Measurements from ENCODE around the gene FBXO34. TPM values are rescaled to one million over a fixed set of nuclear protein-coding genes. Genes with fewer than 3 reads are reported as not detected.

FBXO34 gene
- total and polyA plus RNA-seq, 9 of the 15 experiments (the other 6 are each of a cell fraction or from before 2014, with no cell fraction given), result 6.3 to 24.9 (median 16.2) TPM

DNA sequence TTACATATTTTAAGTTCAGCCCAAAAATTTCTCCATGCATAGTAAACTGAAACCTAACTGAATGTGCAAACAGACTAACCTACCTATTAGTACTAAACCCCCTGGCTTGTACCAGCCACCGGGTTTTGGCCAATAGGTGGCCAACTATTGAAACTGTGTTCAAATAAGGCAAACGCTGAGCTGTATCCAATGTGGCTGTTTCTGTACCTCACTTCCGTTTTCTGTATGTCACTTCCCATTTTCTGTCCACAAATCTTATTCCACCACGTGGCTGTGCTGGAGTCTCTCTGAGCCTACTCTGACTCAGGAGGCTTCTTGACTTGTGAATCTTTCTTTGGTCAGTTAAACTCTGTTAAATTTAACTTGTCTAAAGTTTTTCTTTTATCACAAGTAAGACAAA is 6.0 kb upstream of the FBXO34 start (continued):
- TF ChIP-seq, protein P1, sequence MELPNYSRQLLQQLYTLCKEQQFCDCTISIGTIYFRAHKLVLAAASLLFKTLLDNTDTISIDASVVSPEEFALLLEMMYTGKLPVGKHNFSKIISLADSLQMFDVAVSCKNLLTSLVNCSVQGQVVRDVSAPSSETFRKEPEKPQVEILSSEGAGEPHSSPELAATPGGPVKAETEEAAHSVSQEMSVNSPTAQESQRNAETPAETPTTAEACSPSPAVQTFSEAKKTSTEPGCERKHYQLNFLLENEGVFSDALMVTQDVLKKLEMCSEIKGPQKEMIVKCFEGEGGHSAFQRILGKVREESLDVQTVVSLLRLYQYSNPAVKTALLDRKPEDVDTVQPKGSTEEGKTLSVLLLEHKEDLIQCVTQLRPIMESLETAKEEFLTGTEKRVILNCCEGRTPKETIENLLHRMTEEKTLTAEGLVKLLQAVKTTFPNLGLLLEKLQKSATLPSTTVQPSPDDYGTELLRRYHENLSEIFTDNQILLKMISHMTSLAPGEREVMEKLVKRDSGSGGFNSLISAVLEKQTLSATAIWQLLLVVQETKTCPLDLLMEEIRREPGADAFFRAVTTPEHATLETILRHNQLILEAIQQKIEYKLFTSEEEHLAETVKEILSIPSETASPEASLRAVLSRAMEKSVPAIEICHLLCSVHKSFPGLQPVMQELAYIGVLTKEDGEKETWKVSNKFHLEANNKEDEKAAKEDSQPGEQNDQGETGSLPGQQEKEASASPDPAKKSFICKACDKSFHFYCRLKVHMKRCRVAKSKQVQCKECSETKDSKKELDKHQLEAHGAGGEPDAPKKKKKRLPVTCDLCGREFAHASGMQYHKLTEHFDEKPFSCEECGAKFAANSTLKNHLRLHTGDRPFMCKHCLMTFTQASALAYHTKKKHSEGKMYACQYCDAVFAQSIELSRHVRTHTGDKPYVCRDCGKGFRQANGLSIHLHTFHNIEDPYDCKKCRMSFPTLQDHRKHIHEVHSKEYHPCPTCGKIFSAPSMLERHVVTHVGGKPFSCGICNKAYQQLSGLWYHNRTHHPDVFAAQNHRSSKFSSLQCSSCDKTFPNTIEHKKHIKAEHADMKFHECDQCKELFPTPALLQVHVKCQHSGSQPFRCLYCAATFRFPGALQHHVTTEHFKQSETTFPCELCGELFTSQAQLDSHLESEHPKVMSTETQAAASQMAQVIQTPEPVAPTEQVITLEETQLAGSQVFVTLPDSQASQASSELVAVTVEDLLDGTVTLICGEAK (IDR thresholded peaks at IDR 0.05), result peak; percentile 71; the same call in 1 of the 2 replicates
- TF ChIP-seq, protein P1 (CRISPR knock-in tag; IDR thresholded peaks at IDR 0.05), result no peak
- TF ChIP-seq SOX6 (IDR thresholded peaks at IDR 0.05) (no peak), ZNF668 (CRISPR knock-in tag; IDR thresholded peaks at IDR 0.05) (no peak), ZBTB17 (CRISPR knock-in tag; IDR thresholded peaks at IDR 0.05) (no peak), ZNF444 (CRISPR knock-in tag; IDR thresholded peaks at IDR 0.05) (no peak), L3MBTL2 (IDR thresholded peaks at IDR 0.05) (0 out of 2 replicates have a peak, but pooled peaks have one; percentile 26), RFX5 (IDR thresholded peaks at IDR 0.05; ENCODE audit: low read depth, low read length) (no peak), ELF1 (tag; IDR thresholded peaks at IDR 0.05) (no peak), DIDO1 (tag; IDR thresholded peaks at IDR 0.05; ENCODE audit: low read depth) (no peak), C11orf30 (IDR thresholded peaks at IDR 0.05; ENCODE audit: low read depth) (no peak), TAF7 (tag; IDR thresholded peaks at IDR 0.05) (no peak), GATAD2B (IDR thresholded peaks at IDR 0.05; ENCODE audit: borderline replicate concordance) (no peak), BRF1 (IDR thresholded peaks at IDR 0.05; ENCODE audit: borderline replicate concordance, extremely low read depth, insufficient read length) (no peak)
- TF ChIP-seq, protein P2, sequence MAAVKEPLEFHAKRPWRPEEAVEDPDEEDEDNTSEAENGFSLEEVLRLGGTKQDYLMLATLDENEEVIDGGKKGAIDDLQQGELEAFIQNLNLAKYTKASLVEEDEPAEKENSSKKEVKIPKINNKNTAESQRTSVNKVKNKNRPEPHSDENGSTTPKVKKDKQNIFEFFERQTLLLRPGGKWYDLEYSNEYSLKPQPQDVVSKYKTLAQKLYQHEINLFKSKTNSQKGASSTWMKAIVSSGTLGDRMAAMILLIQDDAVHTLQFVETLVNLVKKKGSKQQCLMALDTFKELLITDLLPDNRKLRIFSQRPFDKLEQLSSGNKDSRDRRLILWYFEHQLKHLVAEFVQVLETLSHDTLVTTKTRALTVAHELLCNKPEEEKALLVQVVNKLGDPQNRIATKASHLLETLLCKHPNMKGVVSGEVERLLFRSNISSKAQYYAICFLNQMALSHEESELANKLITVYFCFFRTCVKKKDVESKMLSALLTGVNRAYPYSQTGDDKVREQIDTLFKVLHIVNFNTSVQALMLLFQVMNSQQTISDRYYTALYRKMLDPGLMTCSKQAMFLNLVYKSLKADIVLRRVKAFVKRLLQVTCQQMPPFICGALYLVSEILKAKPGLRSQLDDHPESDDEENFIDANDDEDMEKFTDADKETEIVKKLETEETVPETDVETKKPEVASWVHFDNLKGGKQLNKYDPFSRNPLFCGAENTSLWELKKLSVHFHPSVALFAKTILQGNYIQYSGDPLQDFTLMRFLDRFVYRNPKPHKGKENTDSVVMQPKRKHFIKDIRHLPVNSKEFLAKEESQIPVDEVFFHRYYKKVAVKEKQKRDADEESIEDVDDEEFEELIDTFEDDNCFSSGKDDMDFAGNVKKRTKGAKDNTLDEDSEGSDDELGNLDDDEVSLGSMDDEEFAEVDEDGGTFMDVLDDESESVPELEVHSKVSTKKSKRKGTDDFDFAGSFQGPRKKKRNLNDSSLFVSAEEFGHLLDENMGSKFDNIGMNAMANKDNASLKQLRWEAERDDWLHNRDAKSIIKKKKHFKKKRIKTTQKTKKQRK (IDR thresholded peaks at IDR 0.05; ENCODE audit: borderline replicate concordance, low read depth, low read length), result no peak
- TF ChIP-seq, protein P3, sequence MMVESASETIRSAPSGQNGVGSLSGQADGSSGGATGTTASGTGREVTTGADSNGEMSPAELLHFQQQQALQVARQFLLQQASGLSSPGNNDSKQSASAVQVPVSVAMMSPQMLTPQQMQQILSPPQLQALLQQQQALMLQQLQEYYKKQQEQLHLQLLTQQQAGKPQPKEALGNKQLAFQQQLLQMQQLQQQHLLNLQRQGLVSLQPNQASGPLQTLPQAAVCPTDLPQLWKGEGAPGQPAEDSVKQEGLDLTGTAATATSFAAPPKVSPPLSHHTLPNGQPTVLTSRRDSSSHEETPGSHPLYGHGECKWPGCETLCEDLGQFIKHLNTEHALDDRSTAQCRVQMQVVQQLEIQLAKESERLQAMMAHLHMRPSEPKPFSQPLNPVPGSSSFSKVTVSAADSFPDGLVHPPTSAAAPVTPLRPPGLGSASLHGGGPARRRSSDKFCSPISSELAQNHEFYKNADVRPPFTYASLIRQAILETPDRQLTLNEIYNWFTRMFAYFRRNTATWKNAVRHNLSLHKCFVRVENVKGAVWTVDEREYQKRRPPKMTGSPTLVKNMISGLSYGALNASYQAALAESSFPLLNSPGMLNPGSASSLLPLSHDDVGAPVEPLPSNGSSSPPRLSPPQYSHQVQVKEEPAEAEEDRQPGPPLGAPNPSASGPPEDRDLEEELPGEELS (CRISPR knock-in tag; IDR thresholded peaks at IDR 0.05; ENCODE audit: borderline replicate concordance), result no peak
